Measurements from ENCODE around the gene ST8SIA3.
A peak's percentile ranks its signal among the peaks of the same experiment; 100 is the strongest.

The ST8SIA3 gene

DNA sequence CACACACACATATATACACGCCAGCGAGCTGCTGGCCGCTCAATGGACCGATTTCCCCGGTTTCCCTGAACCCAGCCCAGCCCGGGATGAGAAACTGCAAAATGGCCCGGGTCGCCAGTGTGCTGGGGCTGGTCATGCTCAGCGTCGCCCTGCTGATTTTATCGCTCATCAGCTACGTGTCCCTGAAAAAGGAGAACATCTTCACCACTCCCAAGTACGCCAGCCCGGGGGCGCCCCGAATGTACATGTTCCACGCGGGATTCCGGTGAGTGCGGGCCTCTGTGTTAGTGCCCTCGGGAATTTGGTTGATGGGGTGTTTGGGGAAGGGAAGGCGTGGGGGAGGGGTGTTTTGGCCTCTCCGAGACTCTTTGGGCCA, 392 bp downstream of the ST8SIA3 start:
- Histone ChIP-seq H2AK5ac (ENCODE audit: low read length, severe bottlenecking) (no peak overlapping the region), H3K9me3 (ENCODE audit: control insufficient read depth, low read length) (no peaks in the 10 kb centered on the region), H3K4me1 (ENCODE audit: control insufficient read depth, insufficient read depth, low read depth, low read length) (peaks cover 11% of the 10 kb centered on the region), H3K9ac (ENCODE audit: low read length) (no peak overlapping the region), H3K4me3 (ENCODE audit: insufficient read depth in 1 of 2, low read depth in 1 of 2, low read length in 2 of 2) (no peak overlapping the region), H4K91ac (ENCODE audit: low read length) (no peak overlapping the region), H3K4ac (ENCODE audit: low read depth in 1 of 2, low read length in 2 of 2) (no peak overlapping the region), H3K27ac (ENCODE audit: low read length, poor library complexity, severe bottlenecking) (no peak overlapping the region), H3K4me2 (ENCODE audit: low read length, poor library complexity, severe bottlenecking) (no peak overlapping the region), H2BK5ac (ENCODE audit: low read depth, low read length, poor library complexity, severe bottlenecking) (no peak overlapping the region), H3K23ac (ENCODE audit: low read length in 2 of 2) (no peak overlapping the region), H4K8ac (ENCODE audit: low read length) (no peak overlapping the region), H3K36me3 (ENCODE audit: control insufficient read depth in 1 of 2, insufficient read depth in 2 of 2, low read depth in 1 of 2, low read length in 2 of 2) (no peaks in the 10 kb centered on the region), H2AFZ (ENCODE audit: low read depth, low read length) (no peak overlapping the region), H3K27me3 (ENCODE audit: control insufficient read depth in 1 of 2, insufficient read depth in 1 of 2, low read length in 2 of 2) (peaks cover 39 to 52% of the 10 kb centered on the region in 2 experiments), H2BK15ac (ENCODE audit: low read depth, poor library complexity, severe bottlenecking) (no peak overlapping the region), H3K79me1 (replicated peaks; ENCODE audit: low read length, poor library complexity, severe bottlenecking) (no peaks in the 10 kb centered on the region), H2BK12ac (ENCODE audit: low read length in 2 of 2) (no peak overlapping the region), H2BK120ac (ENCODE audit: low read depth, low read length) (no peak overlapping the region), H3K18ac (ENCODE audit: low read depth in 1 of 2, low read length in 2 of 2) (no peak overlapping the region), H3K14ac (ENCODE audit: low read length in 2 of 2) (no peak overlapping the region)
- 2% methylated on average over 11 of the region's 23 CpGs for WGBS
- DNase-seq, result no peak

DNA sequence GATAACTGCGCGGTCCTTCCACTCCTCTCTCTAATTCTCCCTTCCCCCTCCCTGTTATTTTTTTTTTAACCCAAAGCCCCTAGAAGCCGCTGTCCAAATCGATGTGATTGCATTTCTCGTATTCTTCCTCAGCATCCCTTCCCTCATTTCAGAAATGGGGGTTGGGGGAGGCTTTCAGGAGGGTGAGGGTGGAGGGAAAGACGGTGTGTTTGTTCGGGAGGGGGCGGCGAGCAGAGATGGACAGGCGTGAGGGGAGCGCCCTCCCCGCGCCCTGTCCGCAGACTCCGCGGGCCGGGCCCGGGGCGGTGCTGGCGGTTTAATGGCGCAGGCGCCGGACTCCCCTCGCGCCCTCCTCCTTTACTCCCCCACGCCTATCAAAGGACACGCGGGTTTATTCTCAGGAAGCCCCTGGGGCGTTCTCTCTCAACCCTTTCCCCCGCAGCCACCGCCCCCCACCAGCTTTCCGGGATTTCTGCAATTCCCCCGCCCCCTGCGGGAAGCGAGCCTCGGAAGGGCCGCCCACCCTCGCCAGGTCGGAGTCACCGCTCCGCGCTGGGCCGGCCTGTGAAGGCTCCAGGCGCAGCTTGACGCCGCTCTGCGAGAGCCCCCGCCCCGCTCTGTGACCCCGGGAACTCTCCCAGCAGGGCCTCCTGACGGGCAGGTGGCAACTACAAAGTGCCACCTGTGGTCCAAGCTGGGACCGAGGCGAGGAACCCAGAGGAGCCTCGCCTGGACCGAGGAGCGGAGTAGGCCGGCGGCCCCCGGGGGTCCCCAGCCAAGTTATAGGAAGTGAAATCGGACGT, 981 bp downstream of the ST8SIA3 start:
- H2BK120ac ChIP-seq (ENCODE audit: low read depth, low read length), result no peak overlapping the region
- H2BK5ac ChIP-seq (ENCODE audit: low read depth, low read length, poor library complexity, severe bottlenecking), result no peak overlapping the region
- 2% methylated on average over 50 of the region's 61 CpGs for WGBS
- H3K4me2 ChIP-seq (ENCODE audit: low read length, poor library complexity, severe bottlenecking), result peak overlapping the region; percentile 59
- no peak overlapping the region for H2AK5ac ChIP-seq (ENCODE audit: low read length, severe bottlenecking)
- peaks cover 39 to 47% of the 10 kb centered on the region in 2 experiments for H3K27me3 ChIP-seq (ENCODE audit: control insufficient read depth in 1 of 2, insufficient read depth in 1 of 2, low read length in 2 of 2)
- no peak overlapping the region for H3K9ac ChIP-seq (ENCODE audit: low read length)
- no peaks in the 10 kb centered on the region for H3K9me3 ChIP-seq (ENCODE audit: control insufficient read depth, low read length)
- H3K4ac ChIP-seq (ENCODE audit: low read depth in 1 of 2, low read length in 2 of 2), result no peak overlapping the region
- no peak overlapping the region for H3K14ac ChIP-seq (ENCODE audit: low read length in 2 of 2)
- H4K91ac ChIP-seq (ENCODE audit: low read length), result no peak overlapping the region
- no peak overlapping the region for H3K18ac ChIP-seq (ENCODE audit: low read depth in 1 of 2, low read length in 2 of 2)
- H4K8ac ChIP-seq (ENCODE audit: low read length), result no peak overlapping the region
- H3K79me1 ChIP-seq (replicated peaks; ENCODE audit: low read length, poor library complexity, severe bottlenecking), result no peaks in the 10 kb centered on the region
- H3K4me1 ChIP-seq (ENCODE audit: control insufficient read depth, insufficient read depth, low read depth, low read length), result peaks cover 11% of the 10 kb centered on the region
- no peak overlapping the region for H3K23ac ChIP-seq (ENCODE audit: low read length in 2 of 2)
- H3K36me3 ChIP-seq (ENCODE audit: control insufficient read depth in 1 of 2, insufficient read depth in 2 of 2, low read depth in 1 of 2, low read length in 2 of 2), result no peaks in the 10 kb centered on the region
- no peak overlapping the region for H2AFZ ChIP-seq (ENCODE audit: low read depth, low read length)
- no peak for DNase-seq
- H3K27ac ChIP-seq (ENCODE audit: low read length, poor library complexity, severe bottlenecking), result no peak overlapping the region
- no peak overlapping the region for H2BK15ac ChIP-seq (ENCODE audit: low read depth, poor library complexity, severe bottlenecking)
- no peak overlapping the region for H3K4me3 ChIP-seq (ENCODE audit: insufficient read depth in 1 of 2, low read depth in 1 of 2, low read length in 2 of 2)
- no peak overlapping the region for H2BK12ac ChIP-seq (ENCODE audit: low read length in 2 of 2)

DNA sequence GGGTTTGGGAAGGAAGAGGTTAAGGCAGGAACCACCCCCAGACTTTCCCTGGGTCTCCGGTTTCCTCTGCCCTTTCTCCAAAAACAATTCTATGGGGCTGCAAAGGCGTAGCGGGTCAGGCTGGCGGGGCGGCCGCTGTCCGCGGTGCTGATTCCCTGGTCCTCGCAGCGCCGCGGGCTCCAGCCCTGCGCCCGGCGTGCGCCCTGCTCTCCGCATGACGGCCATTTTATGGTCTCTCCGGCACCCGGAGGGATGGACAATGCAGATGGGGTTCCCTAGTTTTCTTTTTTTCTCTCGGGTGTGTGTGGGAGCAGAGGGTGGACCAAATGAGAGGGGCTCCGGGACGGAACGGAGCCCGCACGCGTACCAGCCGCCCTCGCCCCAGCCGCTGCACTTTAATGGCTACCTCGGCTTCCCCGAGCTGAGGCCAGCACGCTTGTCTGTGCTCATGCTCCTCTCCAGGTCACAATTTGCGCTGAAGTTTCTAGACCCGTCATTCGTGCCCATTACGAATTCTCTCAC, 1.6 kb downstream of the ST8SIA3 start:
- H4K91ac ChIP-seq (ENCODE audit: low read length), result no peak overlapping the region
- no peak overlapping the region for H2BK15ac ChIP-seq (ENCODE audit: low read depth, poor library complexity, severe bottlenecking)
- peaks cover 39 to 43% of the 10 kb centered on the region in 2 experiments for H3K27me3 ChIP-seq (ENCODE audit: control insufficient read depth in 1 of 2, insufficient read depth in 1 of 2, low read length in 2 of 2)
- H3K4me1 ChIP-seq (ENCODE audit: control insufficient read depth, insufficient read depth, low read depth, low read length), result peaks cover 11% of the 10 kb centered on the region
- no peak overlapping the region for H3K4me3 ChIP-seq (ENCODE audit: insufficient read depth in 1 of 2, low read depth in 1 of 2, low read length in 2 of 2)
- no peak overlapping the region for H3K9ac ChIP-seq (ENCODE audit: low read length)
- no peak overlapping the region for H3K27ac ChIP-seq (ENCODE audit: low read length, poor library complexity, severe bottlenecking)
- peak overlapping the region; percentile 59 for H3K4me2 ChIP-seq (ENCODE audit: low read length, poor library complexity, severe bottlenecking)
- H2BK5ac ChIP-seq (ENCODE audit: low read depth, low read length, poor library complexity, severe bottlenecking), result no peak overlapping the region
- no peak overlapping the region for H3K4ac ChIP-seq (ENCODE audit: low read depth in 1 of 2, low read length in 2 of 2)
- peak; percentile 16 for DNase-seq
- WGBS, result 6% methylated on average over 33 of the region's 37 CpGs
- H3K36me3 ChIP-seq (ENCODE audit: control insufficient read depth in 1 of 2, insufficient read depth in 2 of 2, low read depth in 1 of 2, low read length in 2 of 2), result no peaks in the 10 kb centered on the region
- no peaks in the 10 kb centered on the region for H3K79me1 ChIP-seq (replicated peaks; ENCODE audit: low read length, poor library complexity, severe bottlenecking)
- no peak overlapping the region for H3K14ac ChIP-seq (ENCODE audit: low read length in 2 of 2)
- no peak overlapping the region for H3K18ac ChIP-seq (ENCODE audit: low read depth in 1 of 2, low read length in 2 of 2)
- no peak overlapping the region for H3K23ac ChIP-seq (ENCODE audit: low read length in 2 of 2)
- H2BK120ac ChIP-seq (ENCODE audit: low read depth, low read length), result no peak overlapping the region
- H4K8ac ChIP-seq (ENCODE audit: low read length), result no peak overlapping the region
- H2AK5ac ChIP-seq (ENCODE audit: low read length, severe bottlenecking), result no peak overlapping the region
- no peak overlapping the region for H2BK12ac ChIP-seq (ENCODE audit: low read length in 2 of 2)
- H2AFZ ChIP-seq (ENCODE audit: low read depth, low read length), result no peak overlapping the region
- H3K9me3 ChIP-seq (ENCODE audit: control insufficient read depth, low read length), result no peaks in the 10 kb centered on the region

DNA sequence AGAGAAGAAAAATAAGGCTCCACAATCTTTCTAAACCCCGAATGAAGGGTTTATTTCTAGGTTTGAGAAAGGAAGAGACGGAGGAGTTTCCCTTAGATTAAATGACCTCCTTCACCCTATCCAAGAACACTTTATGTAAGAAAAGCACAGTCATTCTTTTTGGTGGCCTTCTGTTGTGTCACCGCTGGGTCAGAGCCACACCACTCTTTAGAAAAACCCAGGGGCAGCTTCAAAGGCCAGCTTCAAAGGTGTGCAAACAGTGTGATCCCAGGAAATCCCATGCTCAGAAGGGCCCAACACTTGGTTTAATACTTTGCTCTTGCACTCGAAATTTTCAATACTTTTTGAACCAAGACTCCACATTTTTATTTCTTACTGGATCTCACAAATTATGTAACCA, 7.1 kb downstream of the ST8SIA3 start:
- no peak overlapping the region for H3K4me2 ChIP-seq (ENCODE audit: low read length, poor library complexity, severe bottlenecking)
- WGBS, result 71% methylated on average over 3 of the region's 4 CpGs
- no peak overlapping the region for H2BK120ac ChIP-seq (ENCODE audit: low read depth, low read length)
- H3K9me3 ChIP-seq (ENCODE audit: control insufficient read depth, low read length), result no peaks in the 10 kb centered on the region
- H3K23ac ChIP-seq (ENCODE audit: low read length in 2 of 2), result no peak overlapping the region
- no peak overlapping the region for H3K14ac ChIP-seq (ENCODE audit: low read length in 2 of 2)
- no peak for DNase-seq
- H3K4me3 ChIP-seq (ENCODE audit: insufficient read depth in 1 of 2, low read depth in 1 of 2, low read length in 2 of 2), result no peak overlapping the region
- no peak overlapping the region for H4K8ac ChIP-seq (ENCODE audit: low read length)
- no peak overlapping the region for H2AFZ ChIP-seq (ENCODE audit: low read depth, low read length)
- H2AK5ac ChIP-seq (ENCODE audit: low read length, severe bottlenecking), result no peak overlapping the region
- H3K27ac ChIP-seq (ENCODE audit: low read length, poor library complexity, severe bottlenecking), result no peak overlapping the region
- H3K36me3 ChIP-seq (ENCODE audit: control insufficient read depth in 1 of 2, insufficient read depth in 2 of 2, low read depth in 1 of 2, low read length in 2 of 2), result no peaks in the 10 kb centered on the region
- H2BK15ac ChIP-seq (ENCODE audit: low read depth, poor library complexity, severe bottlenecking), result no peak overlapping the region
- no peak overlapping the region for H3K9ac ChIP-seq (ENCODE audit: low read length)
- no peak overlapping the region for H4K91ac ChIP-seq (ENCODE audit: low read length)
- no peaks in the 10 kb centered on the region for H3K4me1 ChIP-seq (ENCODE audit: control insufficient read depth, insufficient read depth, low read depth, low read length)
- no peak overlapping the region for H3K4ac ChIP-seq (ENCODE audit: low read depth in 1 of 2, low read length in 2 of 2)
- H2BK5ac ChIP-seq (ENCODE audit: low read depth, low read length, poor library complexity, severe bottlenecking), result no peak overlapping the region
- H3K27me3 ChIP-seq (ENCODE audit: control insufficient read depth in 1 of 2, insufficient read depth in 1 of 2, low read length in 2 of 2), result peaks cover 7 to 11% of the 10 kb centered on the region in 2 experiments
- no peaks in the 10 kb centered on the region for H3K79me1 ChIP-seq (replicated peaks; ENCODE audit: low read length, poor library complexity, severe bottlenecking)
- H3K18ac ChIP-seq (ENCODE audit: low read depth in 1 of 2, low read length in 2 of 2), result no peak overlapping the region
- no peak overlapping the region for H2BK12ac ChIP-seq (ENCODE audit: low read length in 2 of 2)

Data from mesenchymal stem cell (in vitro differentiated cells and primary cell).